ENCODE data around the gene LMO7. TPM values are rescaled to one million over a fixed set of nuclear protein-coding genes. Genes with fewer than 3 reads are reported as not detected.
A peak's percentile ranks its signal among the peaks of the same experiment; 100 is the strongest.
"Not testable (repeated sequence)": the region's sequence is repeated elsewhere in the genome, so short reads cannot be mapped to it uniquely, and the experiment has no call there.

LMO7 gene
- total RNA-seq, 1 donor from 2014 or later = 176 TPM

- Histone ChIP-seq H3K9me3 (no peaks in the 10 kb centered on the region), H3K4me3 (no peak overlapping the region), H3K36me3 (no peaks in the 10 kb centered on the region), H3K27ac (no peak overlapping the region), H3K27me3 (no peaks in the 10 kb centered on the region), H3K4me1 (peaks cover 0 to 6% of the 10 kb centered on the region in 2 donors)
- no peak for TF ChIP-seq CTCF (IDR thresholded peaks at IDR 0.05)
- DNase-seq (ENCODE audit: low spot score in 2 of 2) = no peak
- intact Hi-C loops (cut with DNase I) = no loop called here
These were observed 134.5 kb downstream of the LMO7 start for GRCh38 chr13:75770592-75771011.

- no peaks in the 10 kb centered on the region for H3K9me3 ChIP-seq
- no peaks in the 10 kb centered on the region for H3K27me3 ChIP-seq
- no peak for TF ChIP-seq CTCF (IDR thresholded peaks at IDR 0.05)
- intact Hi-C loops (cut with DNase I) = no loop called here
- H3K36me3 ChIP-seq = no peaks in the 10 kb centered on the region
- H3K4me3 ChIP-seq = no peak overlapping the region
- H3K4me1 ChIP-seq = peaks cover 0 to 3% of the 10 kb centered on the region in 2 donors
- no peak overlapping the region for H3K27ac ChIP-seq
- no peak for DNase-seq (ENCODE audit: low spot score in 2 of 2)
These were observed 135.1 kb downstream of the LMO7 start for GRCh38 chr13:75771226-75771625.

GRCh38 chr13:75771818-75772217 lies 135.7 kb downstream of the LMO7 start:
- intact Hi-C loops (cut with DNase I) = no loop called here
- DNase-seq (ENCODE audit: low spot score in 2 of 2) = no peak
- H3K4me3 ChIP-seq = no peak overlapping the region
- H3K9me3 ChIP-seq = no peaks in the 10 kb centered on the region
- H3K36me3 ChIP-seq = no peaks in the 10 kb centered on the region
- peak overlapping the region in 1 of 2 donors; percentile 44 for H3K27ac ChIP-seq
- no peak for TF ChIP-seq CTCF (IDR thresholded peaks at IDR 0.05)
- no peaks in the 10 kb centered on the region for H3K27me3 ChIP-seq
- H3K4me1 ChIP-seq = peaks cover 0 to 3% of the 10 kb centered on the region in 2 donors

GRCh38 chr13:75774176-75774575 lies 138.0 kb downstream of the LMO7 start:
- Histone ChIP-seq H3K36me3 (no peaks in the 10 kb centered on the region), H3K9me3 (no peaks in the 10 kb centered on the region), H3K4me3 (no peak overlapping the region), H3K4me1 (peaks cover 0 to 3% of the 10 kb centered on the region in 2 donors), H3K27ac (no peak overlapping the region), H3K27me3 (no peaks in the 10 kb centered on the region)
- intact Hi-C loops (cut with DNase I) = no loop called here
- no peak for TF ChIP-seq CTCF (IDR thresholded peaks at IDR 0.05)
- DNase-seq (ENCODE audit: low spot score in 2 of 2) = no peak

- H3K4me3 ChIP-seq = no peak overlapping the region
- no peak for TF ChIP-seq CTCF (IDR thresholded peaks at IDR 0.05)
- intact Hi-C loops (cut with DNase I) = no loop called here
These were observed 140.4 kb downstream of the LMO7 start for GRCh38 chr13:75776550-75776949.

GRCh38 chr13:75779393-75779792 lies 143.3 kb downstream of the LMO7 start:
- Histone ChIP-seq H3K9me3 (peaks cover 4 to 6% of the 10 kb centered on the region in 2 donors), H3K4me3 (no peak overlapping the region), H3K27ac (no peak overlapping the region), H3K27me3 (no peaks in the 10 kb centered on the region), H3K36me3 (no peaks in the 10 kb centered on the region), H3K4me1 (no peaks in the 10 kb centered on the region)
- no peak for DNase-seq (ENCODE audit: low spot score in 2 of 2)
- intact Hi-C loops (cut with DNase I) = no loop called here
- TF ChIP-seq CTCF (IDR thresholded peaks at IDR 0.05) = no peak

More at GRCh38 chr13:75776550-75776949, 140.4 kb downstream of the LMO7 start:
- DNase-seq (ENCODE audit: low spot score in 2 of 2) = no peak
- Histone ChIP-seq H3K36me3 (no peaks in the 10 kb centered on the region), H3K4me1 (no peaks in the 10 kb centered on the region), H3K27ac (no peak overlapping the region), H3K9me3 (peaks cover 4 to 6% of the 10 kb centered on the region in 2 donors), H3K27me3 (no peaks in the 10 kb centered on the region)

GRCh38 chr13:75780103-75780502 lies 144.0 kb downstream of the LMO7 start:
- H3K4me3 ChIP-seq; H3K36me3 ChIP-seq; H3K9me3 ChIP-seq; DNase-seq (ENCODE audit: low spot score in 2 of 2); H3K27ac ChIP-seq; H3K4me1 ChIP-seq; H3K27me3 ChIP-seq; intact Hi-C loops (cut with DNase I): not testable (repeated sequence)
